ENCODE results near the gene AURKAIP1. TPM values are rescaled to one million over a fixed set of nuclear protein-coding genes. Genes with fewer than 3 reads are reported as not detected.

Gene AURKAIP1
- total and polyA plus RNA-seq, 2 donors from 2014 or later: 111 to 359 TPM

DNA sequence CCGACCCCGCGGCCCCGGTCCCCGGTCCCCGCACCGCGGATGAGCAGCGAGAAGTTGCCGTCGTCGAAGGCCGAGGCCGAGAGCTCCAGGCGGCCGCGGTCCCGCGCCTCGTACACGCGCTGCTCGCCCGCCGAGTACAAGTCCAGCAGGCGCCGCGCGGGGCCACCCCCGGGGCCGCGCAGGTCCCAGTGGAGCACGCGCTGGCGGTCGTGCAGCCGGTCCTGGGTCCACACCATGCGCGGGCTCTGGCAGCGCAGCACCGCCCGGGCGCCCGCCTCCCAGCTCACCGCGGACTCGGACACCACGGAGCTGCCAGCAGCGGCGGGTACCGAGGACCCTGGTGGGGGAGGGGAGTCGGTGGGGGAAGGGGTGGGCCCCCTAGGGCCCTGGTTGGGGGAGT is 19.6 kb downstream of the AURKAIP1 start:
- TF ChIP-seq, protein P1, sequence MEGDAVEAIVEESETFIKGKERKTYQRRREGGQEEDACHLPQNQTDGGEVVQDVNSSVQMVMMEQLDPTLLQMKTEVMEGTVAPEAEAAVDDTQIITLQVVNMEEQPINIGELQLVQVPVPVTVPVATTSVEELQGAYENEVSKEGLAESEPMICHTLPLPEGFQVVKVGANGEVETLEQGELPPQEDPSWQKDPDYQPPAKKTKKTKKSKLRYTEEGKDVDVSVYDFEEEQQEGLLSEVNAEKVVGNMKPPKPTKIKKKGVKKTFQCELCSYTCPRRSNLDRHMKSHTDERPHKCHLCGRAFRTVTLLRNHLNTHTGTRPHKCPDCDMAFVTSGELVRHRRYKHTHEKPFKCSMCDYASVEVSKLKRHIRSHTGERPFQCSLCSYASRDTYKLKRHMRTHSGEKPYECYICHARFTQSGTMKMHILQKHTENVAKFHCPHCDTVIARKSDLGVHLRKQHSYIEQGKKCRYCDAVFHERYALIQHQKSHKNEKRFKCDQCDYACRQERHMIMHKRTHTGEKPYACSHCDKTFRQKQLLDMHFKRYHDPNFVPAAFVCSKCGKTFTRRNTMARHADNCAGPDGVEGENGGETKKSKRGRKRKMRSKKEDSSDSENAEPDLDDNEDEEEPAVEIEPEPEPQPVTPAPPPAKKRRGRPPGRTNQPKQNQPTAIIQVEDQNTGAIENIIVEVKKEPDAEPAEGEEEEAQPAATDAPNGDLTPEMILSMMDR (IDR thresholded peaks at IDR 0.05; ENCODE audit: borderline replicate concordance, extremely low read depth, insufficient read depth): no peak
- no peaks in the 10 kb centered on the region for H3K36me3 ChIP-seq (ENCODE audit: control insufficient read depth in 2 of 3, insufficient read depth in 3 of 3, low read length in 3 of 3)
- DNase-seq (peak; percentile 68 to 87 (median 82)), FAIRE-seq (no peak)
- peaks cover 0 to 18% (median 0%) of the 10 kb centered on the region in 3 donors for H3K4me1 ChIP-seq (ENCODE audit: control insufficient read depth in 2 of 3, insufficient read depth in 2 of 3, low read depth in 1 of 3, low read length in 3 of 3)
- H3K9me3 ChIP-seq (ENCODE audit: control insufficient read depth in 2 of 3, insufficient read depth in 1 of 3, low read length in 3 of 3): no peaks in the 10 kb centered on the region
- no peaks in the 10 kb centered on the region for H3K27me3 ChIP-seq (ENCODE audit: control insufficient read depth, insufficient read depth, low read length)
- no peak overlapping the region for H3K4me3 ChIP-seq (ENCODE audit: low read length in 3 of 3)
- intact Hi-C loops (cut with DNase I): no loop called here
- no peak overlapping the region for H3K27ac ChIP-seq (ENCODE audit: low read depth in 2 of 2, low read length in 2 of 2)
- no peak overlapping the region for H3K9ac ChIP-seq (ENCODE audit: low read length in 3 of 3)

DNA sequence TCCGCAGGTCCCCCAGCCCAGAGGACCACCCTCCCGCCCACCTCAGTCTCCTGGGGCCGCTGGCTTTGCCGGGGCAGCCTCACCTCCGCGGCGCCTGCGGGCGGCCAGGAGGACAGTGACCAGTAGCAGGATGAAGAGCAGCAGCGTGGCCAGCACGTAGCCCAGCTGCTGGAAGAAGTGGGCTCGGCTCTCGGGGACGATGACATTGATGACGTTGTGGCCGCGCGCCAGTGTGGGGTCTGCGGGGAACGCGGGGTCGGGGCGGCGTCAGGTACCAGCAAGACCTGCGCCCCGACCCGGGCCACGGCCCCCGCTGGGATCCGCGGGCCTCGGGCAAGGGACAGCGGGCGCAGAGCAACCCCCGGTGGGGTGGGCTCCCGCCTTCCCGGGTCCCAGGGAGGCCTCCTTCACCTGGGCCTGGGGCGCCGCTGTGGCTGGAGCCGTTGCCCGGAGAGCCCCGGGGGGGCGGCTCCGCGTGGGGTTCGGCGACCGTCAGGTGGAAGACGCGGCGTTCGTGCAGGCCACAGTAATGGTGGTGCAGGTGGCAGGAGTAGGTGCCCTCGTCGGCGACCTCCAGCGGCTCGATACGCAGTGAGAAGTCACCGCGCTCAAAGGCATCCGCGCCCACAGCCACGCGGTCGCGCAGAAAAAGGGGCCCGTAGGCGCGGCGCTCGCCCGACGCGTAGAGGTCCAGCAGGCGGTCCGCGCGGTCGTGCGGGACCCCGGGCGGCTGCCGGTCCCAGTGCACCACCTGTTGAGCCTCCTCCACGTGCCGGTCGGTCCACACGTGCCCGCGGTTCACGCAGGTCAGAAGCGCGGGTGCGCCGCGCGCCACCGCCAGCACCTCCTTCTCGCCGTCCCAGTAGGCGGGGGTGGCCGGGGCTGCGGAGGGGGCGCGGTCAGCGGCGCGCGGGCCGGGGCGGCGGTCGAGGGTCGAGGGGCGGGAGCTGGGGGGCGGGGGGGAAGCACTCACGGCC is 20.4 kb downstream of the AURKAIP1 start:
- Histone ChIP-seq H3K9ac (ENCODE audit: low read length in 3 of 3) (no peak overlapping the region), H3K4me3 (ENCODE audit: low read length in 3 of 3) (no peak overlapping the region), H3K9me3 (ENCODE audit: control insufficient read depth in 2 of 3, insufficient read depth in 1 of 3, low read length in 3 of 3) (no peaks in the 10 kb centered on the region), H3K36me3 (ENCODE audit: control insufficient read depth in 2 of 3, insufficient read depth in 3 of 3, low read length in 3 of 3) (no peaks in the 10 kb centered on the region), H3K4me1 (ENCODE audit: control insufficient read depth in 2 of 3, insufficient read depth in 2 of 3, low read depth in 1 of 3, low read length in 3 of 3) (peaks cover 0 to 18% (median 0%) of the 10 kb centered on the region in 3 donors), H3K27me3 (ENCODE audit: control insufficient read depth, insufficient read depth, low read length) (no peaks in the 10 kb centered on the region), H3K27ac (ENCODE audit: low read depth in 2 of 2, low read length in 2 of 2) (no peak overlapping the region)
- peak in 1 of 5 donors; percentile 77 for DNase-seq
- intact Hi-C loops (cut with DNase I): no loop called here
- TF ChIP-seq, protein P1 (IDR thresholded peaks at IDR 0.05; ENCODE audit: borderline replicate concordance, extremely low read depth, insufficient read depth): no peak
- FAIRE-seq: no peak

DNA sequence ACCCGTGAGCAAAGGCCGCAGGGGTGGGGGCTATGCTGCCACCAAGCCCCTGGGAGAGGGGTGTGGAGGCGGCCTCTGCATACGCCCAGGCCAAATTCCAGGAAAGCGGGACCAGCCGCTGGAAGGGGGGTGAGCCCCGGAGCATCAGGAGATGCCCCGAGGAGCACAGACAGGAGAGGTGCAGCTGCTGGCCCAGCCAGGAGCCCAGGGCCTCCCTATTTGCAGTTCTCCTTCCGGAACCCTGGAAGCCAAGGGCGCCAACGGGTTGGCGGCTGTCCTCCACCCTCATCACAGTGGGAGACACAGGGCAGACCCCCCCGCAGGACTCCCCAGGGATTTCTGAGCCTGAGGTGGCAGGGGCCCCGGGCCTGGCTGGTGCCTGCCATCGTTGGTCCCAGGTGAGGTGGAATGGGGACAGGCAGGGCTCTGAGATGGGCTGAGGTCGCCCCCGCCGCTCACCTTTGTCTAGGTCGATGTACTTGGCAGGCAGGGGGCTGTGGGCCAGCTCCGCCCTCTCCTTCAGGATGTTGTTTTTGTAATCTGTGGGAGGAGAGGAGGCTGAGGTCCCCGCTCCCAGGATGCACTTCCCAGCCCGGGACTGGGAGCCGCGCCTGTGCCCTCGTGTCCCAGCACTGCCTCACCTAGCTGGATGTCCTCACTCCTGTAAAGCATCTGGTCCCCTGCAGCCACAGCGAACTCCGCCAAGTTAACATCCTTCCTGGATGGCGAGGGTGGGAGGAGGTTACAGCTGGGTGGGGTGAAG is 21.4 kb downstream of the AURKAIP1 start:
- H3K27me3 ChIP-seq (ENCODE audit: control insufficient read depth, insufficient read depth, low read length): no peaks in the 10 kb centered on the region
- H3K4me1 ChIP-seq (ENCODE audit: control insufficient read depth in 2 of 3, insufficient read depth in 2 of 3, low read depth in 1 of 3, low read length in 3 of 3): peaks cover 0 to 13% (median 0%) of the 10 kb centered on the region in 3 donors
- no peak overlapping the region for H3K9ac ChIP-seq (ENCODE audit: low read length in 3 of 3)
- no peak overlapping the region for H3K27ac ChIP-seq (ENCODE audit: low read depth in 2 of 2, low read length in 2 of 2)
- TF ChIP-seq, protein P1 (IDR thresholded peaks at IDR 0.05; ENCODE audit: borderline replicate concordance, extremely low read depth, insufficient read depth): no peak
- no peaks in the 10 kb centered on the region for H3K9me3 ChIP-seq (ENCODE audit: control insufficient read depth in 2 of 3, insufficient read depth in 1 of 3, low read length in 3 of 3)
- intact Hi-C loops (cut with DNase I): no loop called here
- DNase-seq (peak in 4 of 5 donors; percentile 36 to 76 (median 65)), FAIRE-seq (no peak)
- H3K36me3 ChIP-seq (ENCODE audit: control insufficient read depth in 2 of 3, insufficient read depth in 3 of 3, low read length in 3 of 3): no peaks in the 10 kb centered on the region
- no peak overlapping the region for H3K4me3 ChIP-seq (ENCODE audit: low read length in 3 of 3)

All from kidney (tissue), 14 donors.